Hippocampal formation (tissue), 2 donors: ENCODE results near the gene SMPD2.

Source experiments
- DNase-seq, 2 donors: peaks; one replicate each; lab custom pipeline; 2025; lab: John Stamatoyannopoulos, UW

Gene SMPD2, protein sequence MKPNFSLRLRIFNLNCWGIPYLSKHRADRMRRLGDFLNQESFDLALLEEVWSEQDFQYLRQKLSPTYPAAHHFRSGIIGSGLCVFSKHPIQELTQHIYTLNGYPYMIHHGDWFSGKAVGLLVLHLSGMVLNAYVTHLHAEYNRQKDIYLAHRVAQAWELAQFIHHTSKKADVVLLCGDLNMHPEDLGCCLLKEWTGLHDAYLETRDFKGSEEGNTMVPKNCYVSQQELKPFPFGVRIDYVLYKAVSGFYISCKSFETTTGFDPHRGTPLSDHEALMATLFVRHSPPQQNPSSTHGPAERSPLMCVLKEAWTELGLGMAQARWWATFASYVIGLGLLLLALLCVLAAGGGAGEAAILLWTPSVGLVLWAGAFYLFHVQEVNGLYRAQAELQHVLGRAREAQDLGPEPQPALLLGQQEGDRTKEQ

GRCh38 chr6:109440331-109441068 lies at the start of gene SMPD2, which contains the start of gene PPIL6:
TSS of gene SMPD2 (plus strand) at chr6:109440724. CDS start at chr6:109441122, 398 bp downstream.
TSS of gene PPIL6 (minus strand) at chr6:109440628. CDS start at chr6:109440590, 38 bp downstream.
- peak; percentile 83 to 86 for DNase-seq

DNA sequence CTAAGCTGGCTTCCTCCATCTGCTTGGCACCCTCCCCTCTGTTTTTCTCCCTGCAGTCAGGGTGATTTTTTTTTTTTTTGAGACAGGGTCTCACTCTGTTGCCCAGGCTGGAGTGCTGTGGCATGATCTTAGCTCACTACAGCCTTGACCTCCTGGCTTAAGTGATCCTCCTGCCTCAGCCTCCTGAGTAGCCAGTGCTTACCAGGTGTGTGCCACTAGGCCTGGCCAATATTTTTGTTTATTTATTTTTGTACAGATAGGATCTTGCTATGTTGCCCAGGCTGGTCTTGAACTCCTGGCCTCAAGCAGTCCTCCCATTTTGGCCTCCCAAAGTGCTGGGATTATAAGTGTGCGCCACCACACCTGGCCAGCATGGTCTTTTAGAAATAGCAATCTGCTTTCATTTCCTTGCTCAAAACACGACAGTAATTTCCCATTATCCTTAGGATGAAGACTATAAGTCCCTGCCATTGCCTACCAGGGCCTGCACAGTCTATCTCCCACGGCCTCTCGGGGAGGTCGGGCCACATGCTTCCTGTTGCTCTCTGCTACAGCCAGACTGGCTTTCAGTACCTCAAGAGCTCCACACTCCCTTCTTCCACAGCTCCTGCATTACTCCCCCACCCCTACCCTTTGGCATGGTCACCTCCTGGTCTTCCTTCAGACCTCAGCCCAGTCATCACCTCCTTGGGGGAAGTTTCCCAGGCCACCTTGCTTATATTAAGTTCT lies 47.2 kb upstream of the SMPD2 start:
- DNase-seq = no peak

GRCh38 chr6:109393886-109394281 lies 46.6 kb upstream of the SMPD2 start:
- no peak for DNase-seq

DNA sequence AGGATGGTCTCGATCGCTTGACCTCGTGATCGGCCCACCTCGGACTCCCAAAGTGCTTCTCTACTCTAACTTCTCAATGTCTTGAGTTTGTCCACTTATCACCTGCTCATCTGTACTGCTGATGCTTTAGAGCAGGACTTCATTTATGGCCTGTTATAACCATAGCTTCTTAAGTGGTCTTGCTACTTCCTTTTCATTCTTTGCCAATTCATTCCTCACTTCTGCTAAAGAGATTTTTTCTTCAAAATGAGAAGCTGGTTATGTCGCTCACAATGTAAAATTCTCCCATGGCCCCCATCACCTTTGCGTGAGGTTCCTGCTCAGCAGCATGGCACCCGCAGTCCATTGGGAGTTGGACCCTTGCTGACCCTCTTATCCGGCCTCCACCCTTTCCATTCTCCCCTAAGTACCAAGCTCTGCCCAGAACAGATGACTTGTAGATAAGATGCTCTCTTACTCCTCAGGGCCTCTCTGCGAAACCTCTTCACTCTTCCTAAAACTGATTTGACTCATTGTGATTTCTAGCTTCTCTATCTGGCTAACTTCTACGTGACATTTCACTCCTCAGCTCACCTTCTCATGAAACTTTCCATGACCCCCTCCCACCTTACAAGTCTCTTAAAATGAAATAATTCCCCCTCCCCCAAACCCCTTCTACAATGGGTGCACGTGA lies 44.3 kb upstream of the SMPD2 start:
- no peak for DNase-seq

- no peak for DNase-seq
These were observed 43.5 kb upstream of the SMPD2 start for GRCh38 chr6:109397020-109397419.

DNA sequence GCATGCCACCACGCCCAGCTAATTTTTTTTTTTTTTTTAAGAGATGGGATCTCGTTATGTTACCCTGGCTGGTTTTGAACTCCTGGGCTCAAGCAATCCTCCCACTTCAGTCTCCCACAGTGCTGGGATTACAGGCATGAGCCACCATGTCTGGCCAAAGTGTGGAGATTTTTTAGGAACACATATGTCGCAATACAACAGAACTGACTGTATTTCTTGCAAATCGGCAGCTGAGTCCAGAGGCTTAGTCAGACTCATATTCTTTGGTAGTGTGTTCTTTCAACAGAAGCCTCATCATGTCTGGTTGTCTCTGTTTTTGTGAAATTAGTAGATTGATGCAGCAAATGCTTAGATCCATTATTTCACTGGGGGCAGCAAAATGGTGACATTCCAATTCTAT lies 34.3 kb upstream of the SMPD2 start:
- no peak for DNase-seq

GRCh38 chr6:109411034-109411433 lies 29.5 kb upstream of the SMPD2 start:
- DNase-seq = no peak

GRCh38 chr6:109417646-109418045 lies 22.9 kb upstream of the SMPD2 start:
- no peak for DNase-seq

- no peak for DNase-seq
These were observed 19.8 kb upstream of the SMPD2 start for GRCh38 chr6:109420751-109421150.

DNA sequence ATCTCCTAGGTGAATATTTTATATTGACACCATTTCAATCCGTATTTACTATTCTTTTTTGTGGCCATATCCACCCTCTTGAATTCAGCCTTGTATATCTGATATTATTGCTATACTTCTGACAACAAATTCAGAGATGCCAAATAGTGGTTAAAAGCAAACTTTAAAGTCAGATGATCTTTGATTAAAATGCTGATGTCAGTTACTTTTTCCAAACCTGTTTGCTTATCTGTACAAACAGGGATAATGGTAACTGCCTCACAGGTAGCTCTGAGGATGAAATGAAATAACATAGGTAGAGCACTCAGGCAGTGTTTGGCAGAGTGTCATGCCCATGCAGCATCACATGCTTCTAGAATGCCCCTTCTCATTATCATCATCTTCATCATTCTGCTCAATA lies 19.3 kb upstream of the SMPD2 start:
- DNase-seq = no peak

GRCh38 chr6:109424946-109425345 lies 15.6 kb upstream of the SMPD2 start:
- no peak for DNase-seq

- no peak for DNase-seq
These were observed 11.5 kb upstream of the SMPD2 start for GRCh38 chr6:109428889-109429477.

GRCh38 chr6:109429496-109429895 lies 11.0 kb upstream of the SMPD2 start:
- no peak for DNase-seq

- DNase-seq = no peak
These were observed 6.1 kb upstream of the SMPD2 start for GRCh38 chr6:109434456-109434855.

DNA sequence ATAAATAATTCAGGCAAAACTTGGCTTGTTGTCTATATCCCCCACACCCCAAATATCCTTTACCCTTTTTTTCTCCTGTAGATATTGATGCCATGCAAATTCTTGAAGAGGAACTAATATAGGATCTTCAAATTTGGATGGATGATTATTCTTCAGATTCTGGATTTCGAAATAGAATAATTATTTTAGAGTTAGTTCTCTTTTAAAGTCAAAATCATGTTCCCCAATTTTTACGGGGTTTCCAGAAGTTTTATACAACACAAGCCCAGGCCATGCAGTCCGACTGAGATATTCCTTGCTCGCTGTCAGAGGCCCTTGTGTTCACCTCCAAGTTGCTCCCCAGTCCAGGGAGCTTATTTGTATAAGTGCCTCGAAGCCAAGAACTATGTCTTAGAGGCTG lies 4.5 kb upstream of the SMPD2 start:
- DNase-seq = no peak

- no peak for DNase-seq
These were observed 719 bp downstream of the SMPD2 start for GRCh38 chr6:109441069-109441816.

DNA sequence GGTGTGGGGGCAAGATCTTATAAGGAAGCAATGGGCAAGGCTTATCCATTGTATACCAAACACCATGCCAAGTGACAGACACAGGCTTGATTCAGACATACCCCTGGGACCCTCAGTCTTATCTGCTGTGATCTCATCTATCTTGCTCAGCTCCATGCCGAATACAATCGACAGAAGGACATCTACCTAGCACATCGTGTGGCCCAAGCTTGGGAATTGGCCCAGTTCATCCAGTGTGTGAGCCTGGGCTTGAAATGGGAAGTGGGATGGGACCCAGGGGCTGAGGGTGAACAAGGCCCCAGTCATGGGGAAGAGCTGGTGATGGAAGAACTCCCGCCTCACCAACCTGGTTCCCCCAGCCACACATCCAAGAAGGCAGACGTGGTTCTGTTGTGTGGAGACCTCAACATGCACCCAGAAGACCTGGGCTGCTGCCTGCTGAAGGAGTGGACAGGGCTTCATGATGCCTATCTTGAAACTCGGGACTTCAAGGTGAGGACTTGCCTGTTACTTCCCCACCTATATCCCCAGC lies 1.9 kb downstream of the SMPD2 start:
- DNase-seq = no peak

GRCh38 chr6:109443425-109443950 lies 3.0 kb downstream of the SMPD2 start:
- no peak for DNase-seq

DNA sequence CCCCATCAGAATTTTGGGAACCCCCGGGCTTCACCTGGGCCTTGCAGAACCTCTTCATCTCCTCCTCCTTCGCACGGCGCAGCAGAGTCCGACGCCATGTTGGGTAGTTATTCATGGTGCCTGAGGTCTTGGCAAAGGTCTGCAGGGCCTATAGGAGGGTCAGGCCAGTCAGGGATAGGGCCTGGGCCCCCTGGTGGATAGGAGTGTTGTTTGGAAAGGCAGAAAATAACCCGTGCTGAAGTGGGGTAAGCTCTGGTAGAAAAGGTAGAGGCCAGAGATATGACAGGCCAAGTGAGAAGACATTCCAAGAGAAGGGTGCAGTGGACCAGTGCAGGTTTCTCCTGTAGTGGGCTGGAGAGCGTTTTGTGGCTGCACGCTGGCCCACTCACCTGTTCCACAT lies 4.9 kb downstream of the SMPD2 start:
- DNase-seq = no peak

DNA sequence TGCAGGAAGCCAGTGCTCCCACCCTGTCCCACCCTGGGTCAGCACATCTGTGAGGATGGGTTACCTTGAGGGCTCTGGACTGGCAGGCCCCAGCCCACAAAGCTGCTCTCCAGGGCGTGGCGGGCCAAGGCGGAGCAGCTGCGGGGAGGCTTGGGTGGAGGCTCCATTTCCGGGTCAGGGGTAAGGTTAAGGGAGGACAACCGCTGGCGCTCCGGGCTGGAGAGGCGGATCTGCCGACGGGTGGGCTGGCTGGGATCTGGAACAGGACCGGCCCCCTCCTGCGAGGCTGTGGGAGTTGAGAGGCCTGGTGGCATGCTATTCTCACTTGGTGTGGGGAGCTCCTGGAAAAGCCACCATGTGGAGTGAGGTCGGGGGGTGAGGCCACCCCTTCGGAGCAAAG lies 5.5 kb downstream of the SMPD2 start:
- no peak for DNase-seq
